SKM-1 (cell line): Measurements from ENCODE around the gene ASB8.
A peak's percentile ranks its signal among the peaks of the same experiment; 100 is the strongest.

Experiments
- DNase-seq: peaks from one replicate; lab custom pipeline; 2025; ENCODE audit not compliant: unreplicated experiment; lab: John Stamatoyannopoulos, UW

ASB8 gene

GRCh38 chr12:48106681-48107613, 50.4 kb downstream of the ASB8 start:
- no peak for DNase-seq

DNA sequence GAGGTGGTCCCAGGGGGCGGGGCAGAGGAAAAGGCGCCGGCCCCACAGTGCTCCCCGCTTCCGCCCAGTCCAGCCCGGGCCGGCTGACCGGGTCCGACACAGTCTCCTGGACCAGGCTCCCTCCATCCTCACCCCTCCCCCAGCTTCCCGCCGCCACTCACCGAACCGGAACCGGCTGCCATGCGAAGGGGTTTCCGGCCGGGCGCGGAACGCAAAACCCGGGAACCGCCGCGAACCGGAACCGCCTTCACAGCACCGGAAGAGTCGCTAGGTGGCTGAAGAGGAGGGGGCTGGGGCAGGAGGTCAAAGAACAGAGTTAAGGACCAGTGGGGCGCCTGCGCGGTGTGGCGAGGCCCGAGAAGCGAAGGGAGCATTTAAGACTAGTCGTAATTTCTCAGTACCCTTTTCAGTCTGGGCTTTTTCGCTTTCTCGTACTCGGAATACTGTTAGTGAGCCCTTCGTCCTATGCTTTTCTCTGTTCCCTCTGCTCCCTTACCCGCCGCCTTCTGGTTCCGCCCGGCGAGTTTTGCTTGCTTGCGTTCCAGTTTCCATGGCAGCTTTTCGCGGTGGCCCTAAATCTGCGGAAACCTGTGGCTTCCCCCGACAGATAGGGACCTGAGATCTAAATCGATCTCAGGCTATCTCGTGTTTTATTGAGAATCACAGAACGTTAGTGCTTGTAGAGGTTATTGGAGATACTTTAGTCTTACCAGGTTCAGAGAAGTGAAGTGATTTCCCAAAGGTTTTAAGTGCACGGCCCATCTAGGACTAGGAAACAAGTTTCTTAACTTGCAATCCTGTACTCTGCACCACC, 51.2 kb downstream of the ASB8 start, which contains the start of gene SENP1:
TSS of gene SENP1 (minus strand) at position 213 of the 814 bp plus-strand sequence. CDS start 4,607 bp downstream, outside the sequence.
- DNase-seq, result peak; percentile 46

DNA sequence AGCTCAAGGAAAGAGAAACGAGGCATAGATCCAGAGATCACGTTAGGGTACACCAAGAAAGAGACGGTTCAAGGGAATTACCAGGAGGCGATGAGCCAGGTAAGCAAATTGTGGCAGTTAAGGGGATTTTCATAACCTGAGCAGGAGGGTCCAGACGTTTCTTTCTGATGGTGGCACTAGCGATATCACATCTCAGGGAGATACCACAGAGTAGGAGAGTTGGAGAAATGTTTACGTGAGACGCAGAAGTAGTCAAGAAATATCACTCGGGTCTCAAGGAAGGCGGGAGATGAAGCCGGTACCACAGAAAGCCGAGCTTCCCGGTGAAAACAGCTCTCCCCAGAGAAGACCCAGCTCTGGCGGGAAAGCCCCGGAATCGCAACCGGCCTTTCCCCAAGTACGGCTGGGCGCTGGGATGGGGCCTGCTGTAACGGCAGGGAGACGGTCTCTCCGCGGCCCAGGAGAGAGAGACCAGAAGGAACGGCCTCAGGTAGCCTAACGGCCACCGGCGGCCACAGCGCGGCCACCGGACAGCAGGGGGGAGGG, 51.9 kb downstream of the ASB8 start:
- no peak for DNase-seq

DNA sequence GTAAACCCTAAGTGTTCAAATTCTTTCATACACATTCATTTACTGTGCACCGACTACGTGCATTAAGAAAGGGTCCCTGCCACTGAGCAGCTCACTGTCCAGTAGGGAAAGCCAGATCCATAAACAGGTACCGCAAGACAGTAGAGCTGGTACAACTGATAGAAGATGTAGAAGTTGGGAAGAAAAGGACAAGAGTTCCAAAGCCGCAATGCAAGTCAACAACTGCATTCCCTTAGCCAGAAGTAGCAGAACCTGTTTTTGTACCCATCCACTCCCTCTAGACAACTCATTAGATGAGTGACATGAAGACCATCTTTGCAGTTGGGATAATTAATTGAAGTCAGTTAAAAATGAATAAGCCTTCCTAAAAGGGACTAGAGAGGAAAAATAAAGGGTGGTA, 52.8 kb downstream of the ASB8 start:
- DNase-seq, result no peak
